ENCODE data around the gene PTPN2. TPM values are rescaled to one million over a fixed set of nuclear protein-coding genes. Genes with fewer than 3 reads are reported as not detected.

Gene PTPN2
- total RNA-seq, 1 donor from 2014 or later, result 21.3 TPM

Other genes with a start within 250 kb of the PTPN2 start
- gene SPIRE1, start 226.1 kb downstream of the PTPN2 start, total RNA-seq, result 22.5 and 25.5 TPM in 2 replicates
- gene CEP76, start 181.5 kb downstream of the PTPN2 start, total RNA-seq, result 14.8 and 18.2 TPM in 2 replicates
- gene PSMG2, start 181.2 kb downstream of the PTPN2 start, total RNA-seq, result 72.6 and 79.0 TPM in 2 replicates
- 63.0 and 84.0 TPM in 2 replicates for gene SEH1L, start 63.8 kb upstream of the PTPN2 start, total RNA-seq
- gene CEP192, start 107.1 kb upstream of the PTPN2 start, total RNA-seq, result 34.0 and 43.6 TPM in 2 replicates